D721Med (cell line): ENCODE results near the gene ISCU.
A peak's percentile ranks its signal among the peaks of the same experiment; 100 is the strongest.

Source experiments
- DNase-seq: peaks from one replicate; pipeline ENCODE4 v3.0.0; 2011; ENCODE audit warnings: low spot score; ENCODE audit not compliant: insufficient read length
- FAIRE-seq: peaks from 2 replicates; lab custom pipeline; 2011; peaks lifted over from hg19 to GRCh38; lab: Jason Lieb, UNC
- TF ChIP-seq, protein P1 (sequence below): IDR thresholded peaks from 2 replicates; pipeline ENCODE4 v1.5.1; 2012; ENCODE audit warnings: mild to moderate bottlenecking, control low read depth; ENCODE audit not compliant: insufficient read depth; ENCODE audit errors: missing control alignments

Gene ISCU

DNA sequence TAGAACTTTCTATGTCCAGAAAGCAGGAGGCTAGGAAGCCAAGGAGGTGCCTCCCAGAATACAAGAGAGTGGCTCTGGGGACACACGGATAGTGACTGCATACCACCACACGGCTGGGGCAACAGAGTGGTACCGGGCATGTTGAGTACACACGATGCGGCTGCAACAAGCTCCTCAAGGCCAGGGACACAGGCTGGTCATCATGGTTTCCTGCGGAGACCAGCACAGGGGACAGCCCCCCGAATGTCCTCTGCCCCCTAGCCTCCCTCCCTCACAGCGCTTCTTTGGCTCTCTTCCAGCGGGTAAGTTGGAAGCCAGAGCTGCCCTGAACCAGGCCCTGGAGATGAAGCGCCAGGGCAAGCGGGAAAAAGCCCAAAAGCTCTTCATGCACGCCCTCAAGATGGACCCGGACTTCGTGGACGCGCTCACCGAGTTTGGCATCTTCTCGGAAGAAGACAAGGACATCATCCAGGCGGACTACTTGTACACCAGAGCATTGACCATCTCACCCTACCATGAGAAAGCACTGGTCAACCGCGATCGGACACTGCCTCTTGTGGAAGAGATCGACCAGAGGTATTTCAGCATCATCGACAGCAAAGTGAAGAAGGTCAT, 44.2 kb upstream of the ISCU start:
- TF ChIP-seq, protein P1, sequence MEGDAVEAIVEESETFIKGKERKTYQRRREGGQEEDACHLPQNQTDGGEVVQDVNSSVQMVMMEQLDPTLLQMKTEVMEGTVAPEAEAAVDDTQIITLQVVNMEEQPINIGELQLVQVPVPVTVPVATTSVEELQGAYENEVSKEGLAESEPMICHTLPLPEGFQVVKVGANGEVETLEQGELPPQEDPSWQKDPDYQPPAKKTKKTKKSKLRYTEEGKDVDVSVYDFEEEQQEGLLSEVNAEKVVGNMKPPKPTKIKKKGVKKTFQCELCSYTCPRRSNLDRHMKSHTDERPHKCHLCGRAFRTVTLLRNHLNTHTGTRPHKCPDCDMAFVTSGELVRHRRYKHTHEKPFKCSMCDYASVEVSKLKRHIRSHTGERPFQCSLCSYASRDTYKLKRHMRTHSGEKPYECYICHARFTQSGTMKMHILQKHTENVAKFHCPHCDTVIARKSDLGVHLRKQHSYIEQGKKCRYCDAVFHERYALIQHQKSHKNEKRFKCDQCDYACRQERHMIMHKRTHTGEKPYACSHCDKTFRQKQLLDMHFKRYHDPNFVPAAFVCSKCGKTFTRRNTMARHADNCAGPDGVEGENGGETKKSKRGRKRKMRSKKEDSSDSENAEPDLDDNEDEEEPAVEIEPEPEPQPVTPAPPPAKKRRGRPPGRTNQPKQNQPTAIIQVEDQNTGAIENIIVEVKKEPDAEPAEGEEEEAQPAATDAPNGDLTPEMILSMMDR = no peak
- FAIRE-seq = no peak

DNA sequence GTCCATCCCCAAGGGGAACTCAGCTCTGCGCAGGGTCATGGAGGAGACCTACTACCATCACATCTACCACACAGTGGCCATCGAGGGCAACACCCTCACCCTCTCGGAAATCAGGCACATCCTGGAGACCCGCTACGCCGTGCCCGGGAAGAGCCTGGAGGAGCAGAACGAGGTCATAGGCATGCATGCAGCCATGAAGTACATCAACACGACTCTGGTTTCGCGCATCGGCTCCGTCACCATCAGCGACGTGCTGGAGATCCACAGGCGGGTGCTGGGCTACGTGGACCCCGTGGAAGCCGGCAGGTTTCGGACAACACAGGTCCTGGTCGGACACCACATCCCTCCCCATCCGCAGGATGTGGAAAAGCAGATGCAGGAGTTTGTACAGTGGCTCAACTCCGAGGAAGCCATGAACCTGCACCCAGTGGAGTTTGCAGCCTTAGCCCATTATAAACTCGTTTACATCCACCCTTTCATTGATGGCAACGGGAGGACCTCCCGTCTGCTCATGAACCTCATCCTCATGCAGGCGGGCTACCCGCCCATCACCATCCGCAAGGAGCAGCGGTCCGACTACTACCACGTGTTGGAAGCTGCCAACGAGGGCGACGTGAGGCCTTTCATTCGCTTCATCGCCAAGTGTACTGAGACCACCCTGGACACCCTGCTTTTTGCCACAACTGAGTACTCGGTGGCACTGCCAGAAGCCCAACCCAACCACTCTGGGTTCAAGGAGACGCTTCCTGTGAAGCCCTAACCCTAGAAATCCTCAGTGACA, 43.5 kb upstream of the ISCU start:
- DNase-seq (no peak), FAIRE-seq (no peak)
- TF ChIP-seq, protein P1 = no peak

More for the DNA sequence above, 44.2 kb upstream of the ISCU start:
- DNase-seq = no peak

DNA sequence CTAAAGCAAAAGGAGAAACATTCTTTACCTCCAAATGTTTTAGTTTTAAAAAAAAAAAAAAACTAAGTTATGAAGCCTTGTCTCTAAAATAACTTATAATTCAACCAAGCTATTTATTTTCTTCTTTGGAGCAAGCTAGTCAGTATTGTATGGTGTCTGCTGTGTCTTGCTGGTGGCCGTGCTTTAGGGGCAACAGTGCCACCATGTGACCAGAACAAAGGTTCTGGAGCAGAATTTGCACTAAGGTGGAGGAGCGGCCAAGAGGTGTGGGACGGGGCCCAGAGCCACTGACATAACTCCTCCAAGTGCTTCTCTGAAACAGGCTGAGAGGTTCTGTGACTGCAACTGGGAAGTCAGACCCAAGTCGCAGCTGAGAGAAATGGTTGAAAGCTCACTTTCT, 42.8 kb upstream of the ISCU start:
- DNase-seq = no peak
- TF ChIP-seq, protein P1 = peak; percentile 28
- FAIRE-seq = no peak

DNA sequence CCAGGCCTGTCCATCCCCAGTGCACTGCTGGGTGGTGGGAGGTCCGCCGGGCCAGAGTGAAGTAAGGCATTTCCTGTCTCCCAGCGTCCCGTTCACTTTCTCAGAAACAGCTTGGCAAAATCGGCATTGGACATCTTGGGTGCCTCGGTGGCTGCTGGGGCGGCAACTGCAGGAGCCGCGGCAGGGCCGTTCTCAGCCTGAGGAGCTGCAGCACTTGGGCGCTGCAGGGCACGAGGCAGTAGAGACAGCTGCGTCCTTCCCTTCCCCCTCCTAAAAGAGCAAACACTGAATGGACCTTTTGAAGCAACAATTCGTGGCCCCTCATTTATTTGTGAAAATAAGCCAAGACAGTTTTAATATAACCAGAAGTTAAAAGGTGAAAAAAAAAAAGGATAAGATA, 39.0 kb upstream of the ISCU start:
- TF ChIP-seq, protein P1 = no peak
- FAIRE-seq = no peak
- DNase-seq = no peak

DNA sequence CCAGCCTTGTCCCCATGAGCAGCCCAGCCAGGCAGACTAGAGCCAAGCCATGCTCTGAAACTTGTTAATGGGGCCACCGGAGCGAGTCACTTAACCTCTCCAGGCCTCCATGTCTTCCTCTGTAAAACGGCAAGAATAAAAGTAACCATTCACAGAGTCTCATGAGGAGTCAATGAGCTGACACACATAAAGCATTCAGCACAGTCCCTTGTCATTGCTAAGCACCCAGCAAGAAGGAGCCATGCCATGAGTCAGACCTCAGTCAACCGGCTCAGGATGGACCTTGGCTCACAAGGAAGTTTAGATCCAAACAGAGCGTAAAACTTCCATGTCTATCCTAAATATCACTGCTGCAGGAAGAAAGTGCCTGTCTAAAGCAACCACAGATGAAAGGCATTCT, 36.7 kb upstream of the ISCU start:
- no peak for FAIRE-seq
- TF ChIP-seq, protein P1 = no peak
- DNase-seq = no peak

DNA sequence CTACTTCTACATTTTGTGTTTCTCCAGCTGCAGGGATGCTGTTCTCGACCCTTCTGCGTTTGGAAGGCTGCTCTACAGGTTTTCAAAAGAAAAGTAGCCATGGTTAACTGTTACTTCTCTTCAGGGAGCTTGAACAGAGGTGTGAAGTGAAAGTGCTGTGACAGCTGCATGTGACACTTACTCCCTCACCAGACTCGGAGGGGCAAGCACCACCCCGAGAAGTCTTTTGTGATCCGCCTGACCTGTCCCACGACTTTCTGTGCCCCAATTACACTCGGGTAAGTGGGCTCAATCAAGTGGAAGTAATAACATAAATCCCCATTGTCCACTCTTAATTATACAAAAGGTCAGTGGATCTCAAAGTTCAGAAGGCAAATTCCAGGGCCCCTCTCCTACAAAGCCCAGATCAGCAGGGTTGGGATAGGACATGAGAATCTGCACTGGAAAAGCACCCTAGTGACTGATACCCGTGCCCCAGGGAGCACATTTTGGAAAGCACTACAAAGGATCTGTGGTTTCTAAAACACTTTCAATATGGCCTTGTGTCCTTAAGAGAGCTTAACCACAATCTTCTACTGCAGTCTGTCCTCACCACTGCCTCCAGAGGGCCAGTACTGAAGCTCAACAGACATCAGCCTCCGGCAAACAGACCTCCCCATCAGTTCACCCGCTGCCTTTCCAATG, 35.8 kb upstream of the ISCU start:
- DNase-seq (no peak), FAIRE-seq (no peak)
- TF ChIP-seq, protein P1 = no peak
